H9 (cell line): ENCODE measurements around the gene SUN1. TPM values are rescaled to one million over a fixed set of nuclear protein-coding genes. Genes with fewer than 3 reads are reported as not detected.

Experiments
- DNase-seq: peaks from one replicate; pipeline ENCODE4 v3.0.0-alpha.2; 2017
- H2AFZ ChIP-seq: one replicate; pipeline ENCODE4 v1.6.1; 2013; ENCODE audit warnings: mild to moderate bottlenecking, low read length, control low read depth, moderate library complexity
- H2AK5ac ChIP-seq: 2 replicates; pipeline ENCODE4 v1.6.1; 2013; ENCODE audit warnings: low read length, control low read depth, mixed read lengths; ENCODE audit not compliant: insufficient read length
- H2BK120ac ChIP-seq: one replicate; pipeline ENCODE4 v1.6.1; 2013; ENCODE audit warnings: low read depth, mild to moderate bottlenecking, low read length, control low read depth, inconsistent platforms; ENCODE audit not compliant: poor library complexity, severe bottlenecking
- H2BK12ac ChIP-seq: 2 replicates; pipeline ENCODE4 v1.6.1; 2013; ENCODE audit warnings: low read length, control low read depth, mixed read lengths, low read depth; ENCODE audit not compliant: insufficient read length
- H2BK15ac ChIP-seq: 2 replicates; pipeline ENCODE4 v1.6.1; 2013; ENCODE audit warnings: low read depth, low read length, control low read depth
- H2BK20ac ChIP-seq: one replicate; pipeline ENCODE4 v1.6.1; 2013; ENCODE audit warnings: low read depth, mild to moderate bottlenecking, low read length, control low read depth, inconsistent platforms; ENCODE audit not compliant: poor library complexity, severe bottlenecking
- H2BK5ac ChIP-seq: 2 replicates; pipeline ENCODE4 v1.6.1; 2013; ENCODE audit warnings: low read length, control low read depth, mixed read lengths; ENCODE audit not compliant: insufficient read length
- H3K14ac ChIP-seq: 2 replicates; pipeline ENCODE4 v1.6.1; 2013; ENCODE audit warnings: low read length, control low read depth; ENCODE audit not compliant: insufficient read depth
- H3K18ac ChIP-seq: 2 replicates; pipeline ENCODE4 v1.6.1; 2013; ENCODE audit warnings: low read depth, mild to moderate bottlenecking, mixed read lengths, low read length, control low read depth; ENCODE audit not compliant: insufficient read length
- H3K23ac ChIP-seq: 2 replicates; pipeline ENCODE4 v1.6.1; 2013; ENCODE audit warnings: low read length, control low read depth, mixed read lengths, low read depth; ENCODE audit not compliant: insufficient read length
- H3K23me2 ChIP-seq: 2 replicates; pipeline ENCODE4 v1.6.1; 2013; ENCODE audit warnings: low read depth, mild to moderate bottlenecking, mixed read lengths, low read length, control low read depth; ENCODE audit not compliant: insufficient read length, poor library complexity, severe bottlenecking
- H3K27ac ChIP-seq: 2 replicates; pipeline ENCODE4 v1.5.1; 2013; ENCODE audit warnings: low read length, control low read depth, mixed read lengths, low read depth; ENCODE audit not compliant: insufficient read length
- H3K27me3 ChIP-seq: 2 replicates; pipeline ENCODE4 v1.6.1; 2013; ENCODE audit warnings: low read length, control low read depth, inconsistent platforms; ENCODE audit not compliant: insufficient read depth
- H3K4ac ChIP-seq: 2 replicates; pipeline ENCODE4 v1.6.1; 2013; ENCODE audit warnings: low read depth, mild to moderate bottlenecking, control low read depth, inconsistent platforms, low read length, moderate library complexity
- H3K4me1 ChIP-seq: 2 replicates; pipeline ENCODE4 v1.6.1; 2013; ENCODE audit warnings: low read length, control low read depth, inconsistent platforms; ENCODE audit not compliant: insufficient read depth
- H3K4me2 ChIP-seq: 2 replicates; pipeline ENCODE4 v1.6.1; 2013; ENCODE audit warnings: low read length, control low read depth, mixed read lengths; ENCODE audit not compliant: insufficient read length, insufficient read depth
- H3K56ac ChIP-seq: 2 replicates; pipeline ENCODE4 v1.6.1; 2013; ENCODE audit warnings: low read depth, mild to moderate bottlenecking, mixed read lengths, low read length, control low read depth; ENCODE audit not compliant: insufficient read length
- H3K79me1 ChIP-seq: 2 replicates; pipeline ENCODE4 v1.6.1; 2013; ENCODE audit warnings: low read depth, mild to moderate bottlenecking, moderate library complexity, low read length, control low read depth, inconsistent platforms; ENCODE audit not compliant: insufficient read depth, poor library complexity, severe bottlenecking
- H3K79me2 ChIP-seq: 2 replicates; pipeline ENCODE4 v1.6.1; 2013; ENCODE audit warnings: low read length, control low read depth, inconsistent platforms; ENCODE audit not compliant: insufficient read depth
- H3K9ac ChIP-seq: 2 replicates; pipeline ENCODE4 v1.6.1; 2013; ENCODE audit warnings: low read length, control low read depth, mixed read lengths; ENCODE audit not compliant: insufficient read length; ENCODE audit errors: extremely low read depth
- H3K9me3 ChIP-seq: one replicate; pipeline ENCODE4 v1.6.1; 2013; ENCODE audit warnings: low read depth, low read length, inconsistent platforms; ENCODE audit not compliant: control insufficient read depth
- H3T11ph ChIP-seq: one replicate; pipeline ENCODE4 v1.6.1; 2013; ENCODE audit warnings: mild to moderate bottlenecking, low read length, control low read depth, inconsistent platforms
- H4K20me1 ChIP-seq: one replicate; pipeline ENCODE4 v1.6.1; 2013; ENCODE audit not compliant: control insufficient read depth, insufficient read length, insufficient read depth
- H4K5ac ChIP-seq: 2 replicates; pipeline ENCODE4 v1.6.1; 2013; ENCODE audit warnings: low read depth, mild to moderate bottlenecking, mixed read lengths, low read length, control low read depth; ENCODE audit not compliant: insufficient read length
- H4K8ac ChIP-seq: replicated peaks from 2 replicates; pipeline ENCODE4 v1.6.1; 2013; ENCODE audit warnings: low read length, control low read depth, mixed read lengths, low read depth; ENCODE audit not compliant: insufficient read length
- H4K91ac ChIP-seq: 2 replicates; pipeline ENCODE4 v1.6.1; 2013; ENCODE audit warnings: low read depth, mild to moderate bottlenecking, moderate library complexity, mixed read lengths, low read length, control low read depth; ENCODE audit not compliant: insufficient read length
- H3K27ac Mint-ChIP-seq, 3 experiments: 2 replicates in 2 of 3; 3 replicates in 1 of 3; pipeline ENCODE4 v1.8.0; 2020 to 2021; ENCODE audit warnings: mixed read lengths in 3 of 3, mild to moderate bottlenecking in 1 of 3, moderate library complexity in 1 of 3
- H3K27me3 Mint-ChIP-seq: 2 replicates; pipeline ENCODE4 v1.8.0; 2021; ENCODE audit warnings: low read depth, mild to moderate bottlenecking, moderate library complexity, mixed read lengths
- H3K36me3 Mint-ChIP-seq, 3 experiments: 2 replicates in 2 of 3; 3 replicates in 1 of 3; pipeline ENCODE4 v1.8.0; 2020 to 2021; ENCODE audit warnings: low read depth in 3 of 3, mixed read lengths in 3 of 3; ENCODE audit not compliant: insufficient read depth in 1 of 3
- H3K4me1 Mint-ChIP-seq, 2 experiments: 2 replicates each; pipeline ENCODE4 v1.8.0; 2020; ENCODE audit warnings: mixed read lengths in 2 of 2
- H3K4me3 Mint-ChIP-seq, 2 experiments: 2 replicates in 1 of 2; 3 replicates in 1 of 2; pipeline ENCODE4 v1.8.0; 2020 to 2021; ENCODE audit warnings: mild to moderate bottlenecking in 2 of 2, mixed read lengths in 2 of 2, moderate library complexity in 1 of 2
- H3K9me3 Mint-ChIP-seq, 2 experiments: 2 replicates in 1 of 2; 3 replicates in 1 of 2; pipeline ENCODE4 v1.8.0; 2020; ENCODE audit warnings: mild to moderate bottlenecking in 2 of 2, mixed read lengths in 2 of 2, moderate library complexity in 1 of 2
- CTCF ChIP-seq: fragments of 200-600 bp; sonication (generic); conservative IDR thresholded peaks from 3 replicates; pipeline ENCODE4 v1.8.0; 2021; ENCODE audit warnings: antibody characterized with exemption, mild to moderate bottlenecking
- WGBS: extraction: QIAGEN DNeasy Blood & Tissue Kit; methylation state at CpG from one replicate; pipeline ENCODE4 v1.1.7; 2013; ENCODE audit warnings: missing lambda C conversion rate, low lambda C conversion rate, mixed read lengths; ENCODE audit not compliant: insufficient read length; ENCODE audit errors: extremely low coverage; 5-methylcytosine and 5-hydroxymethylcytosine counted together
- total RNA-seq: library from RNA; stranded (reverse); gene quantifications from 2 replicates; pipeline ENCODE4 v1.2.1, GENCODE V29; 2021

SUN1 gene
- total RNA-seq, 1 experiment from 2014 or later, result 118 TPM

GRCh38 chr7:891291-891690, 59.0 kb downstream of the SUN1 start:
- no peak for TF ChIP-seq CTCF
- Histone ChIP-seq H3K9ac (no peak overlapping the region), H2AFZ (no peak overlapping the region), H3T11ph (no peak overlapping the region), H2AK5ac (no peak overlapping the region), H3K79me1 (peaks cover 3% of the 10 kb centered on the region), H4K91ac (no peak overlapping the region), H3K27me3 (no peaks in the 10 kb centered on the region), H2BK120ac (no peak overlapping the region), H3K4me1 (no peaks in the 10 kb centered on the region), H3K14ac (no peak overlapping the region), H3K18ac (no peak overlapping the region), H2BK12ac (no peak overlapping the region), H2BK5ac (no peak overlapping the region), H3K4ac (no peak overlapping the region), H3K23me2 (no peaks in the 10 kb centered on the region), H3K27ac (no peak overlapping the region), H3K4me2 (no peak overlapping the region), H2BK20ac (no peak overlapping the region), H3K9me3 (no peaks in the 10 kb centered on the region), H4K20me1 (peaks cover 3% of the 10 kb centered on the region), H3K56ac (no peak overlapping the region), H3K79me2 (no peaks in the 10 kb centered on the region; the same call in 1 of the 2 replicates), H4K5ac (no peak overlapping the region), H3K23ac (no peak overlapping the region), H4K8ac (no peak overlapping the region), H2BK15ac (no peak overlapping the region)
- peaks cover 42 to 82% (median 70%) of the 10 kb centered on the region in 3 experiments for H3K36me3 Mint-ChIP-seq
- peaks cover 0 to 4% of the 10 kb centered on the region in 2 experiments; a peak in 1 of 4 replicates for H3K4me1 Mint-ChIP-seq
- H3K27ac Mint-ChIP-seq, result no peak overlapping the region
- H3K9me3 Mint-ChIP-seq, result no peaks in the 10 kb centered on the region
- peaks cover 1% of the 10 kb centered on the region; the same call in 1 of the 2 replicates for H3K27me3 Mint-ChIP-seq
- no peak for DNase-seq
- H3K4me3 Mint-ChIP-seq, result no peak overlapping the region
- no CpG with 5 or more reads among the region's 29 CpGs for WGBS
